GM21723 (cell line): Measurements from ENCODE around the gene EMID1.

Source experiments
- ATAC-seq: cut with Tn5 transposase; IDR thresholded peaks from one replicate; pipeline ENCODE4 v1.9.1; 2021; ENCODE audit warnings: mild to moderate bottlenecking, moderate library complexity; ENCODE audit not compliant: unreplicated experiment

Gene EMID1

GRCh38 chr22:29258407-29259252, 52.9 kb downstream of the EMID1 start:
- no peak for ATAC-seq

GRCh38 chr22:29259253-29259899, 53.7 kb downstream of the EMID1 start:
- ATAC-seq: no peak

- no peak for ATAC-seq
Observed at GRCh38 chr22:29260031-29260560, 54.4 kb downstream of the EMID1 start.

- no peak for ATAC-seq
Observed at GRCh38 chr22:29260601-29261315, 55.1 kb downstream of the EMID1 start.

GRCh38 chr22:29263791-29264276, 58.1 kb downstream of the EMID1 start:
- ATAC-seq: no peak

- ATAC-seq: no peak
Observed at GRCh38 chr22:29265305-29265704, 59.6 kb downstream of the EMID1 start.

GRCh38 chr22:29265929-29266328, 60.2 kb downstream of the EMID1 start:
- no peak for ATAC-seq

- ATAC-seq: no peak
Observed at GRCh38 chr22:29266564-29267461, 61.1 kb downstream of the EMID1 start.

- ATAC-seq: peak; percentile 28
Observed at GRCh38 chr22:29267462-29267857, 61.8 kb downstream of the EMID1 start.

GRCh38 chr22:29267858-29268510, 62.3 kb downstream of the EMID1 start, which contains the start of the genes EWSR1 and RHBDD3:
TSS of gene EWSR1 (plus strand) at chr22:29268268. CDS start at chr22:29268337, 69 bp downstream.
TSS of gene RHBDD3 (minus strand) at chr22:29267981. CDS start at chr22:29265626, 2,355 bp downstream.
- ATAC-seq: peak; percentile 75

GRCh38 chr22:29268511-29269229, 63.0 kb downstream of the EMID1 start:
- peak; percentile 16 for ATAC-seq

- no peak for ATAC-seq
Observed at GRCh38 chr22:29269230-29269604, 63.5 kb downstream of the EMID1 start.

- no peak for ATAC-seq
Observed at GRCh38 chr22:29269731-29270474, 64.2 kb downstream of the EMID1 start.

GRCh38 chr22:29270475-29271271, 65.0 kb downstream of the EMID1 start:
- ATAC-seq: no peak

- no peak for ATAC-seq
Observed at GRCh38 chr22:29272624-29273023, 66.9 kb downstream of the EMID1 start.

- ATAC-seq: no peak
Observed at GRCh38 chr22:29275167-29275566, 69.5 kb downstream of the EMID1 start.

GRCh38 chr22:29275819-29276565, 70.3 kb downstream of the EMID1 start:
- no peak for ATAC-seq
